Measurements from ENCODE around the gene CRIM1. TPM values are rescaled to one million over a fixed set of nuclear protein-coding genes. Genes with fewer than 3 reads are reported as not detected.

CRIM1 gene
- total RNA-seq, 1 experiment from 2014 or later, result 292 TPM

- H3K4me1 Mint-ChIP-seq (ENCODE audit: low read depth, unreplicated experiment), result peaks cover 17% of the 10 kb centered on the region
- no peaks in the 10 kb centered on the region for H3K27me3 Mint-ChIP-seq (ENCODE audit: insufficient read depth, unreplicated experiment)
- H3K9me3 Mint-ChIP-seq (ENCODE audit: unreplicated experiment), result no peaks in the 10 kb centered on the region
- intact Hi-C loops (cut with micrococcal nuclease; ENCODE audit: unreplicated experiment), result no loop called here
- no peaks in the 10 kb centered on the region for H3K9me3 ChIP-seq
- peaks cover 59% of the 10 kb centered on the region for H3K4me1 ChIP-seq
- no TSS peak for BruUV-seq (replicated peaks)
- POLR2A ChIA-PET, result no interaction called here
- H3K36me3 Mint-ChIP-seq (ENCODE audit: insufficient read depth, unreplicated experiment), result peaks cover 51% of the 10 kb centered on the region
- CTCF ChIA-PET, result no interaction called here
- H3K4me3 Mint-ChIP-seq (ENCODE audit: unreplicated experiment), result no peak overlapping the region
- TF ChIP-seq CTCF (IDR thresholded peaks at IDR 0.05; ENCODE audit: insufficient read depth in 1 of 2, low read depth in 1 of 2, low read length in 1 of 2, severe bottlenecking in 1 of 2, unreplicated experiment in 1 of 2), result no peak
- H3K27me3 ChIP-seq (replicated peaks; ENCODE audit: control insufficient read depth, insufficient read depth, low read length), result no peaks in the 10 kb centered on the region
- DNase-seq, result no peak
- no peak overlapping the region for H3K27ac Mint-ChIP-seq (ENCODE audit: unreplicated experiment)
- H3K4me3 ChIP-seq (ENCODE audit: low read depth, low read length), result no peak overlapping the region
- H3K36me3 ChIP-seq (ENCODE audit: control insufficient read depth, insufficient read depth, low read length), result 0 out of 2 replicates have a peak, but pooled peaks cover 1% of the 10 kb centered on the region
These were observed 38.2 kb downstream of the CRIM1 start for GRCh38 chr2:36393738-36394256.

- no peaks in the 10 kb centered on the region for H3K36me3 ChIP-seq (ENCODE audit: control insufficient read depth, insufficient read depth, low read length)
- H3K4me1 Mint-ChIP-seq (ENCODE audit: low read depth, unreplicated experiment), result peaks cover 17% of the 10 kb centered on the region
- no peak overlapping the region for H3K27ac Mint-ChIP-seq (ENCODE audit: unreplicated experiment)
These were observed 39.2 kb downstream of the CRIM1 start for GRCh38 chr2:36394804-36395203.

GRCh38 chr2:36395866-36396265 lies 40.3 kb downstream of the CRIM1 start:
- no TSS peak for BruUV-seq (replicated peaks)
- Histone ChIP-seq H3K36me3 (ENCODE audit: control insufficient read depth, insufficient read depth, low read length) (no peaks in the 10 kb centered on the region), H3K9me3 (no peaks in the 10 kb centered on the region), H3K27me3 (replicated peaks; ENCODE audit: control insufficient read depth, insufficient read depth, low read length) (no peaks in the 10 kb centered on the region), H3K4me1 (peaks cover 65% of the 10 kb centered on the region), H3K4me3 (ENCODE audit: low read depth, low read length) (no peak overlapping the region)
- H3K27ac Mint-ChIP-seq (ENCODE audit: unreplicated experiment), result no peak overlapping the region
- H3K4me3 Mint-ChIP-seq (ENCODE audit: unreplicated experiment), result no peak overlapping the region
- H3K36me3 Mint-ChIP-seq (ENCODE audit: insufficient read depth, unreplicated experiment), result peaks cover 32% of the 10 kb centered on the region
- DNase-seq, result no peak
- ChIA-PET POLR2A (no interaction called here), CTCF (no interaction called here)
- H3K27me3 Mint-ChIP-seq (ENCODE audit: insufficient read depth, unreplicated experiment), result no peaks in the 10 kb centered on the region
- no peaks in the 10 kb centered on the region for H3K9me3 Mint-ChIP-seq (ENCODE audit: unreplicated experiment)
- peaks cover 17% of the 10 kb centered on the region for H3K4me1 Mint-ChIP-seq (ENCODE audit: low read depth, unreplicated experiment)
- intact Hi-C loops (cut with micrococcal nuclease; ENCODE audit: unreplicated experiment), result no loop called here
- TF ChIP-seq CTCF (IDR thresholded peaks at IDR 0.05; ENCODE audit: insufficient read depth in 1 of 2, low read depth in 1 of 2, low read length in 1 of 2, severe bottlenecking in 1 of 2, unreplicated experiment in 1 of 2), result no peak

More at GRCh38 chr2:36394804-36395203, 39.2 kb downstream of the CRIM1 start:
- CTCF ChIA-PET, result interaction anchor here (0.7 kb wide), 1 partner anchor 10 kb away, joined by 6 read pairs; no protein-coding TSS in a partner anchor
- Histone ChIP-seq H3K4me3 (ENCODE audit: low read depth, low read length) (no peak overlapping the region), H3K4me1 (peaks cover 59% of the 10 kb centered on the region), H3K9me3 (no peaks in the 10 kb centered on the region), H3K27me3 (replicated peaks; ENCODE audit: control insufficient read depth, insufficient read depth, low read length) (no peaks in the 10 kb centered on the region)
- DNase-seq, result no peak
- intact Hi-C loops (cut with micrococcal nuclease; ENCODE audit: unreplicated experiment), result no loop called here
- H3K9me3 Mint-ChIP-seq (ENCODE audit: unreplicated experiment), result no peaks in the 10 kb centered on the region
- no TSS peak for BruUV-seq (replicated peaks)
- peaks cover 41% of the 10 kb centered on the region for H3K36me3 Mint-ChIP-seq (ENCODE audit: insufficient read depth, unreplicated experiment)
- no peak overlapping the region for H3K4me3 Mint-ChIP-seq (ENCODE audit: unreplicated experiment)
- POLR2A ChIA-PET, result interaction anchor here (0.6 kb wide), 1 partner anchor 39 kb away, joined by 4 read pairs; no protein-coding TSS in a partner anchor
- H3K27me3 Mint-ChIP-seq (ENCODE audit: insufficient read depth, unreplicated experiment), result no peaks in the 10 kb centered on the region
- no peak for TF ChIP-seq CTCF (IDR thresholded peaks at IDR 0.05; ENCODE audit: insufficient read depth in 1 of 2, low read depth in 1 of 2, low read length in 1 of 2, severe bottlenecking in 1 of 2, unreplicated experiment in 1 of 2)

All from Caco-2 (cell line).